GM23248 (cell line): ENCODE data around the gene ESPN. TPM values are rescaled to one million over a fixed set of nuclear protein-coding genes. Genes with fewer than 3 reads are reported as not detected.

Experiments used
- DNase-seq: peaks from one replicate; pipeline ENCODE4 v3.0.0-alpha.2; 2015
- H2AFZ ChIP-seq: fragments of 200-600 bp; sonication (generic); 2 replicates; pipeline ENCODE4 v1.6.1; 2016; ENCODE audit warnings: antibody characterized with exemption
- H3F3A ChIP-seq: fragments of 200-600 bp; sonication (generic); 2 replicates; pipeline ENCODE4 v1.6.1; 2016; ENCODE audit warnings: mild to moderate bottlenecking, antibody characterized with exemption, mixed run types; ENCODE audit not compliant: insufficient read depth
- H3K27ac ChIP-seq: fragments of 200-600 bp; sonication (generic); 2 replicates; pipeline ENCODE4 v1.5.1; 2016; ENCODE audit warnings: mild to moderate bottlenecking
- H3K27me3 ChIP-seq: fragments of 200-600 bp; sonication (generic); replicated peaks from 2 replicates; pipeline ENCODE4 v1.6.1; 2016; ENCODE audit warnings: mild to moderate bottlenecking; ENCODE audit not compliant: insufficient read depth
- H3K36me3 ChIP-seq: fragments of 200-600 bp; sonication (generic); 2 replicates; pipeline ENCODE4 v1.6.1; 2016; ENCODE audit warnings: low read depth, mild to moderate bottlenecking
- H3K4me1 ChIP-seq: fragments of 200-600 bp; sonication (generic); 2 replicates; pipeline ENCODE4 v1.6.1; 2016; ENCODE audit warnings: mild to moderate bottlenecking; ENCODE audit not compliant: insufficient read depth
- H3K4me2 ChIP-seq: fragments of 200-600 bp; sonication (generic); one replicate; pipeline ENCODE4 v1.6.1; 2016; ENCODE audit warnings: mild to moderate bottlenecking; ENCODE audit not compliant: unreplicated experiment
- H3K4me3 ChIP-seq: fragments of 200-600 bp; sonication (generic); 2 replicates; pipeline ENCODE4 v1.5.1; 2016; ENCODE audit warnings: mild to moderate bottlenecking
- H3K79me2 ChIP-seq: fragments of 200-600 bp; sonication (generic); 2 replicates; pipeline ENCODE4 v1.6.1; 2016; ENCODE audit warnings: mild to moderate bottlenecking; ENCODE audit not compliant: insufficient read depth
- H3K9ac ChIP-seq: fragments of 200-600 bp; sonication (generic); 2 replicates; pipeline ENCODE4 v1.6.1; 2016; ENCODE audit warnings: mild to moderate bottlenecking
- H3K9me2 ChIP-seq: fragments of 200-600 bp; sonication (generic); 2 replicates; pipeline ENCODE4 v1.6.1; 2016; ENCODE audit warnings: mixed run types, mild to moderate bottlenecking, moderate library complexity; ENCODE audit not compliant: insufficient read depth
- H3K9me3 ChIP-seq: fragments of 200-600 bp; sonication (generic); one replicate; pipeline ENCODE4 v1.6.1; 2017; ENCODE audit warnings: low read depth
- H4K20me1 ChIP-seq: fragments of 200-600 bp; sonication (generic); 2 replicates; pipeline ENCODE4 v1.6.0; 2016; ENCODE audit not compliant: insufficient read depth
- EZH2 ChIP-seq: fragments of 200-600 bp; sonication (generic); IDR thresholded peaks from 2 replicates; pipeline ENCODE4 v1.6.1; 2018; ENCODE audit warnings: antibody characterized with exemption, mild to moderate bottlenecking; ENCODE audit not compliant: insufficient read depth, poor library complexity, severe bottlenecking
- EZH2phosphoT487 ChIP-seq: fragments of 200-600 bp; sonication (generic); IDR thresholded peaks from 2 replicates; pipeline ENCODE4 v1.6.1; 2018; ENCODE audit warnings: antibody characterized with exemption, moderate library complexity, mild to moderate bottlenecking, low read depth; ENCODE audit not compliant: insufficient read depth
- whole genome bisulfite sequencing, 2 experiments: methylation state at CpG; one replicate each; pipeline ENCODE4 v1.1.6; 2015 to 2017; ENCODE audit warnings: low lambda C conversion rate in 2 of 2, low coverage in 1 of 2; ENCODE audit errors: missing lambda C conversion rate in 2 of 2; 5-methylcytosine and 5-hydroxymethylcytosine counted together
- in situ Hi-C: fragments of 300-500 bp; cut with MboI; formaldehyde crosslinking; loops from 2 replicates; pipeline ENCODE4 v1.15.0; 2020
- polyA plus RNA-seq: library from polyadenylated mRNA; unstranded; fragments of >200 nt; fragmentation: Nextera tagmentation; extraction: Ambion mirVana; gene quantifications from 2 replicates; pipeline ENCODE4 v1.2.1, GENCODE V29; 2016
- total RNA-seq: library from RNA; depleted of rRNA; stranded (reverse); fragments of >200 nt; shearing (Covaris generic); gene quantifications from 2 replicates; pipeline ENCODE4 v1.2.3, GENCODE V29; 2014

ESPN gene
- total and polyA plus RNA-seq, 2 experiments from 2014 or later: not detected

DNA sequence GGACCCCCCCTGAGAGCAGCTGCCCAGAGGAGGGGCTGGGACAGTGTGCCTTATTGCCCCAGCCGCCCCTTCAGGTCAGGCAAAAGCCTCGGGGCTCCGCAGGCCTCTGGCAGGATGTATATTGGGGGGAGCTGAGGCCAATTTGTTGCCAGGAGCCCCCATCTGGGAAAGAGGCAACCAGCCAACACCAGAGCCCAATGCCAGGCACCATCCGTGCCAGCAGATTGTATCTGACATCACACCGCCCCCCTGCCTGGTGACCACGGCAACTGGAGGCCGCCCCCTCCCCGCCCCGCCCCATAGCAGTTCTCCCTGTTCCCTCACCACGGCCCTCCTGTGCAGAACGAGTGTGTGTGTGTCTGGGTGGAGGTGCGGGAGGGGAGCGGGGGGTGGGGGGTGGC, 70.5 kb downstream of the ESPN start:
- Histone ChIP-seq H3K27ac (no peak overlapping the region), H3K36me3 (no peaks in the 10 kb centered on the region), H3K9me3 (no peaks in the 10 kb centered on the region), H3K9me2 (no peaks in the 10 kb centered on the region), H3K4me3 (no peak overlapping the region), H3K27me3 (no peaks in the 10 kb centered on the region), H3K4me1 (peaks cover 16% of the 10 kb centered on the region), H3K79me2 (no peaks in the 10 kb centered on the region), H3K9ac (no peak overlapping the region), H3K4me2 (no peak overlapping the region), H2AFZ (no peak overlapping the region), H4K20me1 (no peaks in the 10 kb centered on the region), H3F3A (peaks cover 15% of the 10 kb centered on the region; the same call in 1 of the 2 replicates)
- no peak for TF ChIP-seq EZH2
- no peak for TF ChIP-seq EZH2phosphoT487
- DNase-seq: no peak
- in situ Hi-C loops: no loop called here
- WGBS, 2 experiments: 63 to 66% methylated on average over 5 to 13 of the region's 13 CpGs

GRCh38 chr1:6495540-6496364, 71.2 kb downstream of the ESPN start:
- no peak overlapping the region for H3K27ac ChIP-seq
- no peaks in the 10 kb centered on the region for H3K9me2 ChIP-seq
- H3K4me2 ChIP-seq: peak overlapping the region; percentile 69
- TF ChIP-seq EZH2phosphoT487 (no peak), EZH2 (no peak)
- no peak overlapping the region for H3K9ac ChIP-seq
- H3K79me2 ChIP-seq: no peaks in the 10 kb centered on the region
- WGBS, 2 experiments: 68 to 76% methylated on average over 13 to 14 of the region's 14 CpGs
- no peaks in the 10 kb centered on the region for H3K27me3 ChIP-seq
- H3F3A ChIP-seq: peaks cover 15% of the 10 kb centered on the region; the same call in 1 of the 2 replicates
- in situ Hi-C loops: no loop called here
- H2AFZ ChIP-seq: no peak overlapping the region
- H3K9me3 ChIP-seq: no peaks in the 10 kb centered on the region
- no peak for DNase-seq
- H3K4me3 ChIP-seq: no peak overlapping the region
- peaks cover 15% of the 10 kb centered on the region for H3K4me1 ChIP-seq
- H3K36me3 ChIP-seq: no peaks in the 10 kb centered on the region
- H4K20me1 ChIP-seq: no peaks in the 10 kb centered on the region

- Histone ChIP-seq H3K9ac (peak overlapping the region; percentile 55), H3K4me2 (peak overlapping the region; percentile 69), H3K4me1 (peaks cover 9% of the 10 kb centered on the region), H3K79me2 (no peaks in the 10 kb centered on the region), H3F3A (peaks cover 10% of the 10 kb centered on the region; the same call in 1 of the 2 replicates), H4K20me1 (no peaks in the 10 kb centered on the region), H3K27me3 (no peaks in the 10 kb centered on the region), H3K9me3 (no peaks in the 10 kb centered on the region), H3K36me3 (no peaks in the 10 kb centered on the region), H3K4me3 (peak overlapping the region; percentile 66), H3K27ac (no peak overlapping the region), H2AFZ (peak overlapping the region; percentile 72; the same call in 1 of the 2 replicates), H3K9me2 (no peaks in the 10 kb centered on the region)
- 41 to 46% methylated on average over 11 to 13 of the region's 13 CpGs for WGBS, 2 experiments
- DNase-seq: peak; percentile 31
- in situ Hi-C loops: no loop called here
- TF ChIP-seq EZH2 (no peak), EZH2phosphoT487 (no peak)
Observed at GRCh38 chr1:6496365-6496721, 71.8 kb downstream of the ESPN start.

- peaks cover 5% of the 10 kb centered on the region; the same call in 1 of the 2 replicates for H3F3A ChIP-seq
- peak overlapping the region; percentile 69 for H3K4me2 ChIP-seq
- TF ChIP-seq EZH2: no peak
- TF ChIP-seq EZH2phosphoT487: no peak
- no peaks in the 10 kb centered on the region for H4K20me1 ChIP-seq
- WGBS, 2 experiments: 6 to 10% methylated on average over 8 to 20 of the region's 21 CpGs
- no peaks in the 10 kb centered on the region for H3K9me2 ChIP-seq
- H3K36me3 ChIP-seq: no peaks in the 10 kb centered on the region
- H3K9ac ChIP-seq: peak overlapping the region; percentile 55
- H3K79me2 ChIP-seq: no peaks in the 10 kb centered on the region
- no peak overlapping the region for H3K27ac ChIP-seq
- no peak for DNase-seq
- H3K4me3 ChIP-seq: peak overlapping the region; percentile 66
- in situ Hi-C loops: no loop called here
- H3K9me3 ChIP-seq: no peaks in the 10 kb centered on the region
- H2AFZ ChIP-seq: peak overlapping the region; percentile 72
- no peaks in the 10 kb centered on the region for H3K27me3 ChIP-seq
- peaks cover 5% of the 10 kb centered on the region for H3K4me1 ChIP-seq
Observed at GRCh38 chr1:6496890-6497214, 72.3 kb downstream of the ESPN start.
